ENCODE data around the gene PSG4. TPM values are rescaled to one million over a fixed set of nuclear protein-coding genes. Genes with fewer than 3 reads are reported as not detected.
"Not testable (repeated sequence)": the region's sequence is repeated elsewhere in the genome, so short reads cannot be mapped to it uniquely, and the experiment has no call there.

Gene PSG4
- total and polyA plus RNA-seq, 7 experiments from 2014 or later = 0.21 to 0.66 TPM; not detected in 5

GRCh38 chr19:43201337-43201801, 4.1 kb downstream of the PSG4 start:
- DNase-seq; H3K4me1 Mint-ChIP-seq; H3K9me3 ChIP-seq (ENCODE audit: control insufficient read depth in 2 of 3, low read length in 3 of 3); CTCF ChIA-PET; H3K27me3 Mint-ChIP-seq; H3K4me3 Mint-ChIP-seq; POLR2A ChIA-PET; H3K36me3 Mint-ChIP-seq; intact Hi-C loops (cut with micrococcal nuclease); H3K27ac ChIP-seq (ENCODE audit: low read depth, low read length); H3K36me3 ChIP-seq (ENCODE audit: control insufficient read depth in 2 of 3, insufficient read depth in 3 of 3, low read length in 3 of 3); H3K4me1 ChIP-seq (ENCODE audit: control insufficient read depth in 2 of 2, insufficient read depth in 2 of 2, low read length in 2 of 2); H3K9me3 Mint-ChIP-seq; H3K27me3 ChIP-seq (ENCODE audit: control insufficient read depth in 2 of 2, insufficient read depth in 2 of 2, low read length in 2 of 2); H3K27ac Mint-ChIP-seq; H3K4me3 ChIP-seq (ENCODE audit: low read length); ATAC-seq: not testable (repeated sequence)

DNA sequence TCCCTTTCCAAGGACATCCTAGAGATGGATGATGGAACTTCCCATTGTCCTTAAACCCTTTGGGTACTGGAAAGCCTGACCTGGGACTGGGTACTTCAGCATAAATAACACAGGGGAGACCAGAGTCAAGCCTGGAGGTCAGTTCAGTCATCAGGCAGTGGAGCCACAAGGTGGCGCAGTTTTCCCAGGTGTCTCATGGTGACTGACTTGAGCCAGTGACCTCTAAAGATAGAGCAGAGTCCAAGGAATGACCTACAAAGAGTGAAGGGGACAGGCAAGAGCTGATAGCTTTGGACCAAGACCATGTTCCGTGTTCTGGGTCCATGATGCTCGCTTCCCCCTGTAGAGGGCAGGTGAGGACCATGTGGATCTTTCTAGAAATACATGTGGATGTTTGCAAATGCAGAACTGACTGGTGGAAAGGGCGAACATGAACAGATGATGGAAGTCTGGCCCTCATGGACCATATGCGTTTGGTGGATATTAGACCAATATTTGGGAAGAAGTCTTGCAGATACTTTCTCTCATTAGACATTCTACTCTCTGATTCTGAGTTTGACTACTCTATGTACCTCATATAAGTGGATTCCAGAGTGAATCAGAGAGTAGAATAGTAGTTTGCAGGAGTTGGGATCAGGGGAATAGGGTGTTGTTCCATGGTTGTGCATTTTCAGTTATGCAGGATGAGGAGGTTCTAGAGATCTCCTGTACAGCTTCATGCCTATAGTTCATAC, 6.6 kb downstream of the PSG4 start:
- DNase-seq; H3K4me1 ChIP-seq (ENCODE audit: control insufficient read depth in 2 of 2, insufficient read depth in 2 of 2, low read length in 2 of 2); POLR2A ChIA-PET; intact Hi-C loops (cut with micrococcal nuclease); H3K4me3 Mint-ChIP-seq; H3K36me3 Mint-ChIP-seq; H3K27ac Mint-ChIP-seq; H3K4me1 Mint-ChIP-seq; CTCF ChIA-PET; H3K27ac ChIP-seq (ENCODE audit: low read depth, low read length); H3K9me3 ChIP-seq (ENCODE audit: control insufficient read depth in 2 of 3, low read length in 3 of 3); ATAC-seq; H3K36me3 ChIP-seq (ENCODE audit: control insufficient read depth in 2 of 3, insufficient read depth in 3 of 3, low read length in 3 of 3); H3K9me3 Mint-ChIP-seq; H3K27me3 ChIP-seq (ENCODE audit: control insufficient read depth in 2 of 2, insufficient read depth in 2 of 2, low read length in 2 of 2); H3K4me3 ChIP-seq (ENCODE audit: low read length): not testable (repeated sequence)
- H3K27me3 Mint-ChIP-seq = peaks cover 0 to 24% (median 15%) of the 10 kb centered on the region in 5 donors

DNA sequence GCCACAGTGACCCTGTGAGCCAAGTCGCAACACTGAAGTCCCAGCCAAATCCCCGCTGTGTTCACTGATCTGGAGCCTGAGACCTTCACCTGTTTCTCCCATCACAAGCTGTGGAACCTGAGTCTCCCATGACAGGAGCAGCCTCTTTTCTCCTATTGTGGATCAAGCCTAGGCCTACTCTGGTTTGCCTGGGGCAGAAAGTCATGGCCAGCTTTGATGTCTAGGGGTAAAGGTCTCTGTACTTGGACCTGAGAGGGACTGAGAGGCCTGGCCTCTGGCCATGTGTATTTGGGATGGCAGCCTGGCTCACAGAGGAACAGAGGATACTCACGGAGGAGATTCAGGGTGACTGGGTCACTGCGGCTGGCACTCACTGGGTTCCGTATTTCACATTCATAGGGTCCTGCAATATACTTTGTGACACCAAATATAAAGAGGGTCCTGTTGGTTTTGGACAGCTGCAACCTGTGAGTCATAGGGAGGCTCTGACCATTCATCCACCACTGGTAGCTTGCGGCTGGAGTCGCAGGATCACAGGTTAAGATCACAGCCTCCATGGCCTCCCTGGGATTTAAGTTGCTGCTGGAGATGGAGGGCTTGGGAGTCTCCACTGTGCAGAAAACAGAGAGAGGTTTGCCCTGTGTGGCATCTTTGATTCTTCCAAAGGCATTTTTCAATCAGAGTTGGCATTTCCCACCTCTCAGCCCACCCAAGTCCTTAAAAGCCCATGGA, 7.6 kb downstream of the PSG4 start:
- H3K27ac Mint-ChIP-seq; intact Hi-C loops (cut with micrococcal nuclease); H3K27ac ChIP-seq (ENCODE audit: low read depth, low read length); DNase-seq; CTCF ChIA-PET; H3K4me3 ChIP-seq (ENCODE audit: low read length); H3K9me3 ChIP-seq (ENCODE audit: control insufficient read depth in 2 of 3, low read length in 3 of 3); ATAC-seq; POLR2A ChIA-PET; H3K36me3 Mint-ChIP-seq; H3K9me3 Mint-ChIP-seq; H3K36me3 ChIP-seq (ENCODE audit: control insufficient read depth in 2 of 3, insufficient read depth in 3 of 3, low read length in 3 of 3); H3K27me3 ChIP-seq (ENCODE audit: control insufficient read depth in 2 of 2, insufficient read depth in 2 of 2, low read length in 2 of 2); H3K4me1 ChIP-seq (ENCODE audit: control insufficient read depth in 2 of 2, insufficient read depth in 2 of 2, low read length in 2 of 2); H3K4me1 Mint-ChIP-seq; H3K4me3 Mint-ChIP-seq: not testable (repeated sequence)
- peaks cover 0 to 24% (median 15%) of the 10 kb centered on the region in 5 donors for H3K27me3 Mint-ChIP-seq

DNA sequence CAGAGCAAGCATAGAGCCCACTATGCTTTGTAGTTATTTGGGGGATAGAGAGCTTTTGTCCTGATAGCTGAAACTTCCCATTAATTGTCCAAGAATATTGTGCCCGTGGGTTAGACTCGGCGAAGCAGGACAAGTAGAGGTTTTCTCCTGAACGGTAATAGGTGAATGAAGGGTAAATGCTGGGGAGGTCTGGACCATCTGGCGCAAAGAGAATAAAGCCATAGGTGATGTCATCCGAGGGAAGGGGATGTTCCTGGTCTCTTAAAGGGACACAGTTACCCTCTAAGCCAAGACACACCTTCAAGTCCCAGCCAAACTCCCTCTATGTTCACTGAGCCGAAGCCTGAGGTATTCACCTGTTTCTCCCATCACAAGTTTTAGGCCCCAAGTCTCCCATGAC, 11.0 kb downstream of the PSG4 start:
- CTCF ChIA-PET; H3K4me1 Mint-ChIP-seq; H3K4me1 ChIP-seq (ENCODE audit: control insufficient read depth in 2 of 2, insufficient read depth in 2 of 2, low read length in 2 of 2); intact Hi-C loops (cut with micrococcal nuclease); H3K27ac ChIP-seq (ENCODE audit: low read depth, low read length); H3K9me3 Mint-ChIP-seq; POLR2A ChIA-PET; H3K27ac Mint-ChIP-seq; H3K36me3 Mint-ChIP-seq; ATAC-seq; H3K36me3 ChIP-seq (ENCODE audit: control insufficient read depth in 2 of 3, insufficient read depth in 3 of 3, low read length in 3 of 3); H3K9me3 ChIP-seq (ENCODE audit: control insufficient read depth in 2 of 3, low read length in 3 of 3); H3K4me3 Mint-ChIP-seq; DNase-seq; H3K27me3 ChIP-seq (ENCODE audit: control insufficient read depth in 2 of 2, insufficient read depth in 2 of 2, low read length in 2 of 2); H3K4me3 ChIP-seq (ENCODE audit: low read length): not testable (repeated sequence)
- H3K27me3 Mint-ChIP-seq = peaks cover 2 to 36% (median 23%) of the 10 kb centered on the region in 5 donors

DNA sequence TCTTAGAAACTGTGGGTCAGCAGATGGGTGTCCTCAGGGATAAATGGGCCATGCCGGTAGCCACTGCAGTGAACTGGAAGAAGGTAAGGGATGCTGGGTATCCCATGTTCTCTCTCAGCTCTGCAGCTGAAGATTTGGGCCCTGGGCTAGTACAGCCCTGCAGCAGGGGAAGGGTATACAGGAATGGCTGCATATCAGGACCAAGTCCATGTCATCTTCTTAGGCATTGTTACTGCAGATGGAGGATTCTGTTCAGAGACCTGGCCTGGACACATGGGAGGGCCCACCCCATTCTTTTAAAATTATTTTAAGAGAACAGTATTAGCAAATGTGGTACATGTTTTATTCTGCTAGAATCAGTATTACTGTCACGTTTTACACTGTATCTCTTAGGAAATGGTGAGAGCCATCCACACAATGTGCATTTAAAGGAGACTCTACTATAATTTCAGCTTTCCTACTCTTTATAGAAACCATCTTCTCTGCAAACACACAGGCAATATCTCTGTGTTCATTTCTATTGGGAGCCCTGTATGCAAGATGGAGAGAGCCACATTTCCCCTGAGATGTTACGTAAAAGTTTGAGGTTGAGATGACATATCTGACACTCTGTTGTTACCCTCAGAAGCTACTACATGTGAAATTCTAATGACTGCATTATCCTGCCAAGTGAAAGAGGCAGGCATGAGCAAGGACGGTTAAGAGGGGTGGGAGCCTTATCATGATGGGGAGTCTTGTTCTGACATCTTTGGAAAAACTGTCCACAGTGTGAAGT, 12.9 kb downstream of the PSG4 start:
- CTCF ChIA-PET; intact Hi-C loops (cut with micrococcal nuclease); H3K9me3 Mint-ChIP-seq: not testable (repeated sequence)

DNA sequence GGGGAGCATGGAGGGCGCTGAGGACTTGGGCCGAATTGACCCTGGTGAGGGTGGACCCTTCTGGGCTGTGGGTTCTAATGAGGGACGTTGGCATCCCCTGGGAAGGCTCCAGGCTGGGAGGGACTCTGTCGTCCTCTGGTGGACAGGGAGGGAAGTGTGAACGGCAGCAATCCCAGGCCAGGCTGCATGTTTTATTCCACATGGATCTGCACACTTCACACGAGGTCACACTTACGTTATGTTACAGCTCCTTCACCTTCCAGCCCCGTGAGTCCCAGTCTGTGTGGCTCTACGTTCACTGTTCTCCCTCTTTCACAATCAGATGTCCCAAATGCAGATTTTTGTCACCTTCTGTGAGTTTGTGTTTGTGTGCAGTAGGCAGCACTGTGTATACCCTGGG, 17.3 kb downstream of the PSG4 start:
- H3K9me3 ChIP-seq (ENCODE audit: control insufficient read depth in 2 of 3, low read length in 3 of 3); H3K27ac ChIP-seq (ENCODE audit: low read depth, low read length); POLR2A ChIA-PET; H3K36me3 ChIP-seq (ENCODE audit: control insufficient read depth in 2 of 3, insufficient read depth in 3 of 3, low read length in 3 of 3); H3K4me1 ChIP-seq (ENCODE audit: control insufficient read depth in 2 of 2, insufficient read depth in 2 of 2, low read length in 2 of 2); H3K9me3 Mint-ChIP-seq; DNase-seq; intact Hi-C loops (cut with micrococcal nuclease); H3K27me3 ChIP-seq (ENCODE audit: control insufficient read depth in 2 of 2, insufficient read depth in 2 of 2, low read length in 2 of 2); H3K27ac Mint-ChIP-seq; H3K4me3 ChIP-seq (ENCODE audit: low read length); H3K4me3 Mint-ChIP-seq; CTCF ChIA-PET; H3K36me3 Mint-ChIP-seq; H3K4me1 Mint-ChIP-seq; ATAC-seq: not testable (repeated sequence)
- H3K27me3 Mint-ChIP-seq = peaks cover 2 to 35% (median 22%) of the 10 kb centered on the region in 5 donors

More for the DNA sequence above, 12.9 kb downstream of the PSG4 start:
- POLR2A ChIA-PET; H3K27me3 ChIP-seq (ENCODE audit: control insufficient read depth in 2 of 2, insufficient read depth in 2 of 2, low read length in 2 of 2); H3K4me3 Mint-ChIP-seq; H3K36me3 ChIP-seq (ENCODE audit: control insufficient read depth in 2 of 3, insufficient read depth in 3 of 3, low read length in 3 of 3); DNase-seq; H3K4me3 ChIP-seq (ENCODE audit: low read length); H3K27ac ChIP-seq (ENCODE audit: low read depth, low read length); H3K4me1 Mint-ChIP-seq; H3K4me1 ChIP-seq (ENCODE audit: control insufficient read depth in 2 of 2, insufficient read depth in 2 of 2, low read length in 2 of 2); H3K36me3 Mint-ChIP-seq; H3K27ac Mint-ChIP-seq; H3K9me3 ChIP-seq (ENCODE audit: control insufficient read depth in 2 of 3, low read length in 3 of 3); ATAC-seq: not testable (repeated sequence)
- H3K27me3 Mint-ChIP-seq = peaks cover 2 to 36% (median 28%) of the 10 kb centered on the region in 5 donors

Data from naive thymus-derived CD4-positive, alpha-beta T cell (primary cell).